Activated B cell treated with CpG ODN at 0.5 μM for 24 hours (primary cell): ENCODE data around the gene SCNN1A. TPM values are rescaled to one million over a fixed set of nuclear protein-coding genes. Genes with fewer than 3 reads are reported as not detected.

Experiments
- ATAC-seq: fragments of 200-7000 bp; cut with Tn5 transposase; one replicate; pipeline ENCODE4 v1.10.0; 2021; ENCODE audit warnings: low read depth, mild to moderate bottlenecking, moderate library complexity
- CTCF ChIA-PET: fragments of 350-600 bp; sonication (Branson Sonifier 250); formaldehyde crosslinking; loops from one replicate; lab custom pipeline; 2021; ENCODE audit warnings: antibody characterized with exemption; lab: Charles Lee
- POLR2A ChIA-PET: fragments of 350-600 bp; sonication (Branson Sonifier 250); formaldehyde crosslinking; loops from one replicate; lab custom pipeline; 2021; ENCODE audit warnings: antibody characterized with exemption; lab: Charles Lee
- DNase-seq: peaks from one replicate; pipeline ENCODE4 v3.0.0; 2022
- H3K27ac Mint-ChIP-seq: one replicate; pipeline ENCODE4 v1.8.0; 2020; ENCODE audit warnings: mixed read lengths
- H3K27me3 Mint-ChIP-seq: one replicate; pipeline ENCODE4 v1.8.0; 2021; ENCODE audit warnings: mixed read lengths
- H3K36me3 Mint-ChIP-seq: one replicate; pipeline ENCODE4 v1.8.0; 2021; ENCODE audit warnings: low read depth, mixed read lengths
- H3K4me1 Mint-ChIP-seq: one replicate; pipeline ENCODE4 v1.8.0; 2021; ENCODE audit warnings: mixed read lengths
- H3K4me3 Mint-ChIP-seq: one replicate; pipeline ENCODE4 v1.8.0; 2020; ENCODE audit warnings: mild to moderate bottlenecking, mixed read lengths
- H3K9me3 Mint-ChIP-seq: one replicate; pipeline ENCODE4 v1.8.0; 2020; ENCODE audit warnings: mixed read lengths
- CTCF ChIP-seq: fragments of 200-600 bp; IDR thresholded peaks from one replicate; pipeline ENCODE4 v1.8.0; 2022; ENCODE audit warnings: antibody characterized with exemption, mild to moderate bottlenecking
- intact Hi-C: fragments of 100-400 bp; cut with micrococcal nuclease; formaldehyde crosslinking; loops from one replicate; pipeline ENCODE4 v1.15.1; 2024
- total RNA-seq: library from RNA; stranded (reverse); gene quantifications from 2 replicates; pipeline ENCODE4 v1.2.3, GENCODE V29; 2022

The SCNN1A gene
- total RNA-seq: not detected in 2 replicates

DNA sequence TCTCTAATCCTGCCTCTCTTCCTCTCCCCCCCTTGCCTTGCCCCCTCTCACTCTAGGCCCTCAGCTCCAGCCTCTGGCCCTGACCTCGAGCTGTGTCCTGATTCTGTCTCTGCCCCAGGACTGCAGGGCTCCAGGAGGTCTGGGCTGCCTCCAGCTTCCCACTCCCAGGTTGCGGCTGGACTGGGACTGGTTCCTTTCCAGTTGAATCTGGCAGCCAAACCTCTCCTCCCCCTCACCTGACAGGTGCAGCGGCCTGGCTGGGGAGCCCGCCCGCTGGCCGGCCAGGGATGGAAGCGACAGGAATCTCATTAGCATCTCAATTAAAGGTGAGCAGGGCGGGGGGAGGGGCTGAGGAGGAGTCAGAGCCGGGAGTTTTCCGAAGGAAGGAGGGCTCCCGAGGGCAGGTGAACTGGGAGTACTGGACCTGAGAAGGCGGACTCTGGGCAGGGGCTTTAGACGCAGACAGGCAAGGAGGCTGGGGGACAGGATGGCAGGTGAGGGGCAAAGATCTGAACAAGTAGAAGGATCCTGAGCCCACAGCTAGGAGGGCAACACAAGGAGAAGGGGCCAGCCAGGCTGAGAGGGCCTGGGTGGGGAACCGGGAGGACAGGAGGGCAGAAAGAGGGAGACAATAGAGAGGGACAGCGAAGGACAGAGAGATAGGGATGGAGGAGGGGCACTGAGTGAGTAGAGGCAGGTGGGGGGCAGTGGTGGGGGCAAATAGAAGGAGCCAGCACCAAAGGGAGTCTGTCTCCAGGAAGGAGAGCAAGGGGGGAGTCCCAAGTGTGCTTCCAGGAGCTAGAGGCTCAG, at the start of gene SCNN1A:
SCNN1A (minus strand) TSS at position 295 of the 810 bp plus-strand sequence. CDS start 780 bp downstream, outside the sequence.
- no peak for TF ChIP-seq CTCF
- DNase-seq (no peak), ATAC-seq (no peak)
- Mint-ChIP-seq H3K27me3 (peaks cover 58% of the 10 kb centered on the region), H3K27ac (no peak within 1 kb of the TSS), H3K9me3 (no peaks in the 10 kb centered on the region), H3K4me3 (no peak within 1 kb of the TSS), H3K4me1 (no peaks in the 10 kb centered on the region), H3K36me3 (no peaks in the 10 kb centered on the region)
- POLR2A ChIA-PET: interaction anchor here (0.6 kb wide), 1 partner anchor 46 kb away, joined by 8 read pairs; no protein-coding TSS in a partner anchor
- CTCF ChIA-PET: no interaction called here
- intact Hi-C loops: loop anchor here (5.0 kb wide), 1 partner anchor 33 kb away; the partner anchor contains the start of gene TNFRSF1A

DNA sequence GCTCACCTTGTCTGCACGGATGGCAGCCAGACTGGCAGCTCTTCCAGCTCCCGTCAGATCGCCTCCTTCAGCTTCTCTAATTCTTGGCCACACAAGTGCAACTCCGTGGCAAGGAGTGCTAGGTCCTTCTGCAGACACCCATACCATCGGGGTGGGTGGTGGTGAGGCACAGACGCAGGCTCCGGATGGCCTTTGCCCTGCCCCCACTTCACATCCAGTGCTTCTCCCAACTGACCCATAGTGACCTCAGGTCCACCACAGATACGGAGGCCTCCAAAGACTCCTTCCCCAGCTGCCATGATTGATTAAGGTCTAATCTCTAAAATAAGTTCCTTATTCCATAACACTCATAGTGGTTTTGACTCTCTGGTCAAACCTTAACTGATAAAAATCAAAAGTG, 49.5 kb upstream of the SCNN1A start:
- no peak for TF ChIP-seq CTCF
- H3K9me3 Mint-ChIP-seq: no peaks in the 10 kb centered on the region
- H3K27me3 Mint-ChIP-seq: peaks cover 2% of the 10 kb centered on the region
- POLR2A ChIA-PET: interaction anchor here (0.6 to 8.6 kb wide), 7 partner anchors 20 to 114 kb away, joined by 4 to 200 read pairs (median 88); partner anchors contain the start of genes CD27, GAPDH, TAPBPL and VAMP1
- peak overlapping the region; percentile 72 for H3K27ac Mint-ChIP-seq
- no peaks in the 10 kb centered on the region for H3K36me3 Mint-ChIP-seq
- intact Hi-C loops: loop anchor here (5.0 to 10.0 kb wide), 3 partner anchors 427 to 1550 kb away; partner anchors contain the start of genes CDCA3, PTPN6 and USP5
- ATAC-seq: no peak
- no peak for DNase-seq
- no peak overlapping the region for H3K4me3 Mint-ChIP-seq
- H3K4me1 Mint-ChIP-seq: peaks cover 47% of the 10 kb centered on the region
- CTCF ChIA-PET: interaction anchor here (0.6 to 7.6 kb wide), 9 partner anchors 19 to 130 kb away, joined by 3 to 276 read pairs (median 13); partner anchors contain the start of genes CD27, GAPDH and VAMP1

- H3K36me3 Mint-ChIP-seq: no peaks in the 10 kb centered on the region
- H3K27ac Mint-ChIP-seq: peak overlapping the region; percentile 80
- H3K27me3 Mint-ChIP-seq: peaks cover 2% of the 10 kb centered on the region
- peaks cover 42% of the 10 kb centered on the region for H3K4me1 Mint-ChIP-seq
- H3K4me3 Mint-ChIP-seq: no peak overlapping the region
- ChIA-PET POLR2A (interaction anchor here (0.6 to 8.6 kb wide), 8 partner anchors 21 to 115 kb away, joined by 3 to 200 read pairs (median 80); partner anchors contain the start of genes CD27, GAPDH, MRPL51 and TAPBPL), CTCF (interaction anchor here (0.9 to 7.6 kb wide), 15 partner anchors 9 to 115 kb away, joined by 3 to 276 read pairs (median 5); partner anchors contain the start of genes CD27, GAPDH, TAPBPL and VAMP1)
- no peaks in the 10 kb centered on the region for H3K9me3 Mint-ChIP-seq
- no peak for DNase-seq
- no peak for ATAC-seq
- no peak for TF ChIP-seq CTCF
- intact Hi-C loops: loop anchor here (10.0 kb wide), 2 partner anchors 531 to 1551 kb away; partner anchors contain the start of gene PTPN6
These were observed 48.6 kb upstream of the SCNN1A start for GRCh38 chr12:6424008-6424347.

- CTCF ChIA-PET: interaction anchor here (1.0 to 7.6 kb wide), 14 partner anchors 10 to 116 kb away, joined by 3 to 276 read pairs (median 6); partner anchors contain the start of genes CD27, GAPDH, TAPBPL and VAMP1
- no peak for DNase-seq
- H3K36me3 Mint-ChIP-seq: no peaks in the 10 kb centered on the region
- no peaks in the 10 kb centered on the region for H3K9me3 Mint-ChIP-seq
- H3K27ac Mint-ChIP-seq: peak overlapping the region; percentile 80
- peaks cover 2% of the 10 kb centered on the region for H3K27me3 Mint-ChIP-seq
- no peak for TF ChIP-seq CTCF
- H3K4me1 Mint-ChIP-seq: peaks cover 40% of the 10 kb centered on the region
- peak overlapping the region; percentile 19 for H3K4me3 Mint-ChIP-seq
- POLR2A ChIA-PET: interaction anchor here (0.6 to 8.6 kb wide), 9 partner anchors 21 to 116 kb away, joined by 3 to 200 read pairs (median 71); partner anchors contain the start of genes CD27, GAPDH, MRPL51 and TAPBPL
- ATAC-seq: peak; percentile 32
- intact Hi-C loops: loop anchor here (1.0 to 10.0 kb wide), 8 partner anchors 42 to 1551 kb away; partner anchors contain the start of genes MRPL51, PTPN6 and VAMP1
These were observed 48.1 kb upstream of the SCNN1A start for GRCh38 chr12:6423267-6424007.
